HL-60 (cell line): Measurements from ENCODE around the gene ISL2.

ENCODE experiments used
- DNase-seq, 2 experiments: peaks; one replicate each; pipeline ENCODE4 v3.0.0-alpha.2; 2010 to 2020; ENCODE audit warnings: low read depth in 1 of 2, low spot score in 1 of 2
- H3K27ac ChIP-seq: fragments of 250-450 bp; sonication (Bioruptor Pico); replicated peaks from 2 replicates; pipeline ENCODE4 v1.5.1; 2020; ENCODE audit warnings: mild to moderate bottlenecking, moderate library complexity
- H3K27me3 ChIP-seq: fragments of 250-450 bp; sonication (Bioruptor Pico); 2 replicates; pipeline ENCODE4 v1.5.1; 2021; ENCODE audit warnings: mild to moderate bottlenecking, moderate library complexity; ENCODE audit not compliant: insufficient read depth, poor library complexity, severe bottlenecking
- H3K4me3 ChIP-seq: replicated peaks from 2 replicates; pipeline ENCODE4 v1.5.1; 2011; ENCODE audit warnings: mild to moderate bottlenecking, control low read depth, low read length; ENCODE audit not compliant: insufficient read depth
- GABPA ChIP-seq: IDR thresholded peaks from 2 replicates; pipeline ENCODE4 v1.6.1; 2012; ENCODE audit warnings: low read depth
- POLR2AphosphoS5 ChIP-seq: IDR thresholded peaks from 2 replicates; pipeline ENCODE4 v1.6.1; 2012; ENCODE audit warnings: low read depth
- SPI1 ChIP-seq: IDR thresholded peaks from 2 replicates; pipeline ENCODE4 v1.6.1; 2012; ENCODE audit warnings: low read depth, mild to moderate bottlenecking, borderline replicate concordance
- TF ChIP-seq, protein P1 (sequence below): IDR thresholded peaks from 2 replicates; pipeline ENCODE4 v1.6.1; 2012; ENCODE audit warnings: low read depth; ENCODE audit not compliant: insufficient replicate concordance
- TF ChIP-seq, protein P2 (sequence below): IDR thresholded peaks from one replicate; pipeline ENCODE4 v1.5.1; 2011; ENCODE audit warnings: low read length, control low read depth, inconsistent platforms; ENCODE audit not compliant: insufficient read depth

ISL2 gene

DNA sequence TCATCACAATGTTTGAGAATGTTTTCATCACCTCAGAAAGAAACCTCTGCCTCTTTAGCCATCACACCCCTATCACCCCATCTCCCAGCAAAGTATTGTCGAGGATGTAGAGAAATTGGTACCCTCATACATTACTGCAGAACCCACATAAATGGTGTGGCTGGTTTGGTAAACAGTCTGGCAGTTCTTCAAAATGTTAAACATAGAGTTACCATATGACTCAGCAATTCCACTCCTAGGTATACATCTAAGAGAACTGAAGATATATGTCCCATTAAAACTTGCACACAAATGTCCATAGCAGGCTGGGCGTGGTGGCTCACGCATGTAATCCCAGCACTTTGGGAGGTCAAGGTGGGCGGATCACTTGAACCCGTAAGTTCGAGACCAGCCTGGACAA lies 16.6 kb upstream of the ISL2 start:
- H3K27ac ChIP-seq: no peak overlapping the region
- TF ChIP-seq POLR2AphosphoS5 (no peak), SPI1 (no peak), GABPA (no peak)
- TF ChIP-seq, protein P1, sequence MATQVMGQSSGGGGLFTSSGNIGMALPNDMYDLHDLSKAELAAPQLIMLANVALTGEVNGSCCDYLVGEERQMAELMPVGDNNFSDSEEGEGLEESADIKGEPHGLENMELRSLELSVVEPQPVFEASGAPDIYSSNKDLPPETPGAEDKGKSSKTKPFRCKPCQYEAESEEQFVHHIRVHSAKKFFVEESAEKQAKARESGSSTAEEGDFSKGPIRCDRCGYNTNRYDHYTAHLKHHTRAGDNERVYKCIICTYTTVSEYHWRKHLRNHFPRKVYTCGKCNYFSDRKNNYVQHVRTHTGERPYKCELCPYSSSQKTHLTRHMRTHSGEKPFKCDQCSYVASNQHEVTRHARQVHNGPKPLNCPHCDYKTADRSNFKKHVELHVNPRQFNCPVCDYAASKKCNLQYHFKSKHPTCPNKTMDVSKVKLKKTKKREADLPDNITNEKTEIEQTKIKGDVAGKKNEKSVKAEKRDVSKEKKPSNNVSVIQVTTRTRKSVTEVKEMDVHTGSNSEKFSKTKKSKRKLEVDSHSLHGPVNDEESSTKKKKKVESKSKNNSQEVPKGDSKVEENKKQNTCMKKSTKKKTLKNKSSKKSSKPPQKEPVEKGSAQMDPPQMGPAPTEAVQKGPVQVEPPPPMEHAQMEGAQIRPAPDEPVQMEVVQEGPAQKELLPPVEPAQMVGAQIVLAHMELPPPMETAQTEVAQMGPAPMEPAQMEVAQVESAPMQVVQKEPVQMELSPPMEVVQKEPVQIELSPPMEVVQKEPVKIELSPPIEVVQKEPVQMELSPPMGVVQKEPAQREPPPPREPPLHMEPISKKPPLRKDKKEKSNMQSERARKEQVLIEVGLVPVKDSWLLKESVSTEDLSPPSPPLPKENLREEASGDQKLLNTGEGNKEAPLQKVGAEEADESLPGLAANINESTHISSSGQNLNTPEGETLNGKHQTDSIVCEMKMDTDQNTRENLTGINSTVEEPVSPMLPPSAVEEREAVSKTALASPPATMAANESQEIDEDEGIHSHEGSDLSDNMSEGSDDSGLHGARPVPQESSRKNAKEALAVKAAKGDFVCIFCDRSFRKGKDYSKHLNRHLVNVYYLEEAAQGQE: no peak
- TF ChIP-seq, protein P2, sequence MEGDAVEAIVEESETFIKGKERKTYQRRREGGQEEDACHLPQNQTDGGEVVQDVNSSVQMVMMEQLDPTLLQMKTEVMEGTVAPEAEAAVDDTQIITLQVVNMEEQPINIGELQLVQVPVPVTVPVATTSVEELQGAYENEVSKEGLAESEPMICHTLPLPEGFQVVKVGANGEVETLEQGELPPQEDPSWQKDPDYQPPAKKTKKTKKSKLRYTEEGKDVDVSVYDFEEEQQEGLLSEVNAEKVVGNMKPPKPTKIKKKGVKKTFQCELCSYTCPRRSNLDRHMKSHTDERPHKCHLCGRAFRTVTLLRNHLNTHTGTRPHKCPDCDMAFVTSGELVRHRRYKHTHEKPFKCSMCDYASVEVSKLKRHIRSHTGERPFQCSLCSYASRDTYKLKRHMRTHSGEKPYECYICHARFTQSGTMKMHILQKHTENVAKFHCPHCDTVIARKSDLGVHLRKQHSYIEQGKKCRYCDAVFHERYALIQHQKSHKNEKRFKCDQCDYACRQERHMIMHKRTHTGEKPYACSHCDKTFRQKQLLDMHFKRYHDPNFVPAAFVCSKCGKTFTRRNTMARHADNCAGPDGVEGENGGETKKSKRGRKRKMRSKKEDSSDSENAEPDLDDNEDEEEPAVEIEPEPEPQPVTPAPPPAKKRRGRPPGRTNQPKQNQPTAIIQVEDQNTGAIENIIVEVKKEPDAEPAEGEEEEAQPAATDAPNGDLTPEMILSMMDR: no peak
- H3K27me3 ChIP-seq: no peaks in the 10 kb centered on the region
- H3K4me3 ChIP-seq: no peak overlapping the region
- no peak for DNase-seq

DNA sequence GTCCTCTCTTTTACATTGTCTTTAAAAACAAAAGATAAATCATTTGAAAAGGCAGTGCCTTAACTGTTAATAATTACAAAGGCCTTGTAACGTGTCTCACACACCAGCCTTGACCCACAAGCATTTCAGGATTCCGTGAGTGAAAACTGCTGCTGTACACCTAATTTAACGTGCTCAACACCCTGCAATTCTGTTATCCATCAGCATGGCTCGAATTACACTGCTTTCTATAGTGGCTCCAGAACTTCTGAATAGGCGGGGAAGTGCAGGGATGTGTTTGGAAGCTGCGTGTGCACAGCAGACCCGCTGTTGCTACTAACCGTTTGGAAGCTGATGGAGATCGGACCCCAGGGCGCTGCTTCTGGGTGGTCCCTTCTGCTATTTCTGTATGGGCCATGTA lies 15.4 kb upstream of the ISL2 start:
- Histone ChIP-seq H3K27me3 (no peaks in the 10 kb centered on the region), H3K27ac (no peak overlapping the region), H3K4me3 (no peak overlapping the region)
- no peak for DNase-seq
- TF ChIP-seq POLR2AphosphoS5 (no peak), SPI1 (no peak), GABPA (no peak)
- TF ChIP-seq, protein P1: no peak
- TF ChIP-seq, protein P2: no peak

DNA sequence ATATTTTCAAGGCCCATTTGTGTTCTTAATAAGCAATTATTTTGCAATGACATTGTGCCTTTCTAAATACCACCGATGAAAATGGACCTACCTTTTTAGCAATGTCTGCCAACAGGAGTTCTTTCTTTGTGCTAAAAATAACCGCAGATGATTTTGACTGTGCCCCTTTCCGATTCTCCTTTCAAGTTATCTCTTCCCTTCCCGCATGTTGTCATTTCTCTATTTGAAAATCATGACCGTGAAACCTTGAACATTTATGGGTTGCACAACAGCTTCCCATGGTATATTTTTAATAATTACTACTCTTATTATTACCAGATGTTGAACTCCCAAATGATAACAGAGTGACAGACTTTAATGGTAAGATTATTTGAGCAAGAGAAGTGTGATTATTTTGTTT lies 15.0 kb upstream of the ISL2 start:
- no peak for DNase-seq
- no peaks in the 10 kb centered on the region for H3K27me3 ChIP-seq
- no peak overlapping the region for H3K4me3 ChIP-seq
- TF ChIP-seq, protein P2: no peak
- no peak overlapping the region for H3K27ac ChIP-seq

DNA sequence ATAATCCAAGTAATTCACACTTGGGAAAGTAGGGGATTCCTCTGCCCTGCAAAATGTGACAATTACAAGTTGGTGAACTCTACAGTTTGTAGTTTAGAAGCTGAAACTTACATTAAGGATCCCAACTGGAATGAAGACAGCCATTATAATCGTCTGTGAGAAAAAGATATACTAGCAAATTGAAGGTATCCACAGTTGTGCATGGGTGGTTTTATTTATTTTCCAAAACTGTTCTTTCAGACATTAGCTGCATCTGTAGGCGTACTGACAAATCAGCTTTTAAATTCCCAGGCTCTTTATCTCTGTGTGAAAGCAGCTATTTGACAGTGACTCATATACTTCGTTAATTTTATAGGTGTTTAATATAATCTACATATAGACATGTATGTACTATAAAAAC lies 12.5 kb upstream of the ISL2 start:
- H3K27me3 ChIP-seq: no peaks in the 10 kb centered on the region
- no peak overlapping the region for H3K4me3 ChIP-seq
- no peak for TF ChIP-seq GABPA
- DNase-seq: no peak
- no peak overlapping the region for H3K27ac ChIP-seq
